OCI-LY1 (cell line): ENCODE measurements around the gene SNTG2.

ENCODE experiments used
- H2AFZ ChIP-seq: fragments of 200-600 bp; sonication (generic), shearing (Covaris generic); 2 replicates; pipeline ENCODE4 v1.6.0; 2014; ENCODE audit warnings: antibody characterized with exemption, mild to moderate bottlenecking, low read length
- H3F3A ChIP-seq: fragments of 200-600 bp; sonication (generic), shearing (Covaris generic); 2 replicates; pipeline ENCODE4 v1.6.0; 2014; ENCODE audit warnings: mild to moderate bottlenecking, antibody characterized with exemption, low read length, moderate library complexity; ENCODE audit not compliant: insufficient read depth
- H3K27ac ChIP-seq: fragments of 200-600 bp; sonication (generic); 2 replicates; pipeline ENCODE4 v1.5.1; 2014; ENCODE audit warnings: low read length, mixed run types, mild to moderate bottlenecking, low read depth; ENCODE audit not compliant: poor library complexity, severe bottlenecking
- H3K27me3 ChIP-seq: fragments of 200-600 bp; sonication (generic); 2 replicates; pipeline ENCODE4 v1.6.0; 2014; ENCODE audit warnings: antibody characterized with exemption, mild to moderate bottlenecking, low read length, moderate library complexity; ENCODE audit not compliant: insufficient read depth
- H3K36me3 ChIP-seq: fragments of 200-600 bp; sonication (generic); 2 replicates; pipeline ENCODE4 v1.6.1; 2014; ENCODE audit warnings: mild to moderate bottlenecking, antibody characterized with exemption, low read length, moderate library complexity, mixed read lengths; ENCODE audit not compliant: insufficient read depth
- H3K4me1 ChIP-seq: fragments of 200-600 bp; sonication (generic); 2 replicates; pipeline ENCODE4 v1.5.1; 2014; ENCODE audit warnings: mild to moderate bottlenecking, low read length, moderate library complexity; ENCODE audit not compliant: insufficient read depth, severe bottlenecking
- H3K4me2 ChIP-seq: fragments of 200-600 bp; sonication (generic), shearing (Covaris generic); 2 replicates; pipeline ENCODE4 v1.6.1; 2014; ENCODE audit warnings: low read length
- H3K4me3 ChIP-seq: fragments of 200-600 bp; sonication (generic); 2 replicates; pipeline ENCODE4 v1.5.1; 2014; ENCODE audit warnings: low read length, low read depth, mild to moderate bottlenecking, mixed read lengths; ENCODE audit not compliant: poor library complexity, severe bottlenecking
- H3K79me2 ChIP-seq: fragments of 200-600 bp; shearing (Covaris generic); 2 replicates; pipeline ENCODE4 v1.6.1; 2016; ENCODE audit warnings: mixed run types, low read length, mixed read lengths; ENCODE audit not compliant: insufficient read depth
- H3K9ac ChIP-seq: fragments of 200-600 bp; sonication (generic), shearing (Covaris generic); 2 replicates; pipeline ENCODE4 v1.6.1; 2014; ENCODE audit warnings: mild to moderate bottlenecking, low read length, mixed read lengths
- H3K9me2 ChIP-seq: fragments of 200-600 bp; sonication (generic), shearing (Covaris generic); 2 replicates; pipeline ENCODE4 v1.6.1; 2014; ENCODE audit warnings: low read depth, mild to moderate bottlenecking, low read length, mixed read lengths
- H3K9me3 ChIP-seq: fragments of 200-600 bp; shearing (Covaris generic); 2 replicates; pipeline ENCODE4 v1.6.1; 2014; ENCODE audit warnings: low read length, mixed read lengths
- H4K20me1 ChIP-seq: fragments of 200-600 bp; sonication (generic), shearing (Covaris generic); 2 replicates; pipeline ENCODE4 v1.6.0; 2016; ENCODE audit warnings: mild to moderate bottlenecking, low read length; ENCODE audit not compliant: insufficient read depth
- EZH2 ChIP-seq: fragments of 200-600 bp; sonication (generic), shearing (Covaris generic); IDR thresholded peaks from 2 replicates; pipeline ENCODE4 v1.8.0; 2017; ENCODE audit warnings: borderline replicate concordance, mixed run types, mild to moderate bottlenecking, antibody characterized with exemption, low read length, moderate library complexity, mixed read lengths
- TF ChIP-seq, protein P1 (sequence below): fragments of 200-600 bp; sonication (generic), shearing (Covaris generic); IDR thresholded peaks from 2 replicates; pipeline ENCODE4 v1.5.1; 2017; ENCODE audit warnings: mild to moderate bottlenecking, antibody characterized with exemption, low read length, moderate library complexity, mixed read lengths

The SNTG2 gene

DNA sequence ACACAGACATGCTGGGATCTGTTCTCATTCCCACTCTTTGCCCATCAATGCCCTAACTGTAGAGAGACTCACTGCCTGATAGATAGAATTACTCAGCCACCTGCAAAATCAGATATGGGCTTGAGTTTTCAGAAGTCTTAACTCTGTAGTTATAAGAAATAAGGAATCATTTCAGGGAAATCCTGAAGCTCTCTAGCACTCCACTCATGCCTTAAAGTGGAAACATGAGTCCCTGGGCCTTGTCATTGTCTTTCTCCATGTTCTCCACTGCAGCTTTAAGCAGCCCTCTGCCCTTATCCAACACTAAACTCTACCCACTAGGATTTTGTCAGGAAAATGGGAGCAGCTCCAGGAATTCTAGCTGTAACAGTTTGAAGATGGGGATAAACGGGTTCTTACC, 192.5 kb downstream of the SNTG2 start:
- no peaks in the 10 kb centered on the region for H3K4me1 ChIP-seq
- H3K9ac ChIP-seq = no peak overlapping the region
- H3K9me3 ChIP-seq = no peaks in the 10 kb centered on the region
- no peak for TF ChIP-seq EZH2
- TF ChIP-seq, protein P1, sequence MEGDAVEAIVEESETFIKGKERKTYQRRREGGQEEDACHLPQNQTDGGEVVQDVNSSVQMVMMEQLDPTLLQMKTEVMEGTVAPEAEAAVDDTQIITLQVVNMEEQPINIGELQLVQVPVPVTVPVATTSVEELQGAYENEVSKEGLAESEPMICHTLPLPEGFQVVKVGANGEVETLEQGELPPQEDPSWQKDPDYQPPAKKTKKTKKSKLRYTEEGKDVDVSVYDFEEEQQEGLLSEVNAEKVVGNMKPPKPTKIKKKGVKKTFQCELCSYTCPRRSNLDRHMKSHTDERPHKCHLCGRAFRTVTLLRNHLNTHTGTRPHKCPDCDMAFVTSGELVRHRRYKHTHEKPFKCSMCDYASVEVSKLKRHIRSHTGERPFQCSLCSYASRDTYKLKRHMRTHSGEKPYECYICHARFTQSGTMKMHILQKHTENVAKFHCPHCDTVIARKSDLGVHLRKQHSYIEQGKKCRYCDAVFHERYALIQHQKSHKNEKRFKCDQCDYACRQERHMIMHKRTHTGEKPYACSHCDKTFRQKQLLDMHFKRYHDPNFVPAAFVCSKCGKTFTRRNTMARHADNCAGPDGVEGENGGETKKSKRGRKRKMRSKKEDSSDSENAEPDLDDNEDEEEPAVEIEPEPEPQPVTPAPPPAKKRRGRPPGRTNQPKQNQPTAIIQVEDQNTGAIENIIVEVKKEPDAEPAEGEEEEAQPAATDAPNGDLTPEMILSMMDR = no peak
- no peak overlapping the region for H2AFZ ChIP-seq
- H3K4me2 ChIP-seq = no peak overlapping the region
- H3K79me2 ChIP-seq = no peaks in the 10 kb centered on the region
- H4K20me1 ChIP-seq = no peaks in the 10 kb centered on the region
- H3K27me3 ChIP-seq = no peaks in the 10 kb centered on the region
- H3K36me3 ChIP-seq = no peaks in the 10 kb centered on the region
- H3K9me2 ChIP-seq = no peaks in the 10 kb centered on the region
- no peaks in the 10 kb centered on the region for H3F3A ChIP-seq
- no peak overlapping the region for H3K4me3 ChIP-seq
- H3K27ac ChIP-seq = no peak overlapping the region

DNA sequence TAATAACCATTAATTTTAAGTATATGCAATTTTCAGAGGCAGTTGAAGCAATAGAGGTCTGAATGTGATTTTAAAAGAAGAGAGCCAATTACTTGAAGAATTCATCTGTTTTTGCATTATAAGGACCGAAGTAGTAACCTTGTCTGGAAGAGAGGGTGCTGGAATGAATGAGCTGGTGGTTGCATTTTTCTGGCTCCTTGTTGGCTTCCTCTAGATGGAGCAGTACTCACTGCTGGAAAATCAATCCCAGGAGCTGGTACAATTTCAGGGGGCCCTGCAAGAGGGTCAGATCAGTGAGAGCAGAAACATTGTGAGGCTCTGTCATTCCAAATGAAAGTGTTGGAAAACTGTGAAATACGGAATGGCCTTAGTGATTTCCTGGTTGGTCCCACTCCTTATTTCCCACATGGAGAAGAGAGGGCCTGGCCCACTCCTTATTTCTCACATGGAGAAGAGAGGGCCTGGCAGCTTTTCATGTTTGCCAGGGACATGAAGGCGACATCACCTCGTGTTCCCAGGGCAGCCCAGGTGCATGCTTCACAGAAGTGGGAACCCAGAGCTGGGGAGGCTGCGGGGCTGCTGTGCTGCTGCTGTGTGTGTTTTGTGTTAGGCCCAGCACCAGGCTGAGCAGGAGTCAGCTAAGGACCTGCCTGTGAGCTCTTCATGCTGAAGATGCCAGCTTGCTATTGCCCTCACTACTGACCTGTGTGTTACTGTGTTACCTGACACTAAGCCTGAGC, 197.4 kb downstream of the SNTG2 start:
- H3K9me2 ChIP-seq = no peaks in the 10 kb centered on the region
- H2AFZ ChIP-seq = no peak overlapping the region
- H3K36me3 ChIP-seq = no peaks in the 10 kb centered on the region
- no peak overlapping the region for H3K4me2 ChIP-seq
- H3K27me3 ChIP-seq = no peaks in the 10 kb centered on the region
- no peak overlapping the region for H3K27ac ChIP-seq
- no peaks in the 10 kb centered on the region for H3K9me3 ChIP-seq
- TF ChIP-seq, protein P1 = no peak
- TF ChIP-seq EZH2 = no peak
- H3K79me2 ChIP-seq = no peaks in the 10 kb centered on the region
- no peak overlapping the region for H3K4me3 ChIP-seq
- H3K4me1 ChIP-seq = no peaks in the 10 kb centered on the region
- no peak overlapping the region for H3K9ac ChIP-seq
- H4K20me1 ChIP-seq = no peaks in the 10 kb centered on the region
- H3F3A ChIP-seq = no peaks in the 10 kb centered on the region

DNA sequence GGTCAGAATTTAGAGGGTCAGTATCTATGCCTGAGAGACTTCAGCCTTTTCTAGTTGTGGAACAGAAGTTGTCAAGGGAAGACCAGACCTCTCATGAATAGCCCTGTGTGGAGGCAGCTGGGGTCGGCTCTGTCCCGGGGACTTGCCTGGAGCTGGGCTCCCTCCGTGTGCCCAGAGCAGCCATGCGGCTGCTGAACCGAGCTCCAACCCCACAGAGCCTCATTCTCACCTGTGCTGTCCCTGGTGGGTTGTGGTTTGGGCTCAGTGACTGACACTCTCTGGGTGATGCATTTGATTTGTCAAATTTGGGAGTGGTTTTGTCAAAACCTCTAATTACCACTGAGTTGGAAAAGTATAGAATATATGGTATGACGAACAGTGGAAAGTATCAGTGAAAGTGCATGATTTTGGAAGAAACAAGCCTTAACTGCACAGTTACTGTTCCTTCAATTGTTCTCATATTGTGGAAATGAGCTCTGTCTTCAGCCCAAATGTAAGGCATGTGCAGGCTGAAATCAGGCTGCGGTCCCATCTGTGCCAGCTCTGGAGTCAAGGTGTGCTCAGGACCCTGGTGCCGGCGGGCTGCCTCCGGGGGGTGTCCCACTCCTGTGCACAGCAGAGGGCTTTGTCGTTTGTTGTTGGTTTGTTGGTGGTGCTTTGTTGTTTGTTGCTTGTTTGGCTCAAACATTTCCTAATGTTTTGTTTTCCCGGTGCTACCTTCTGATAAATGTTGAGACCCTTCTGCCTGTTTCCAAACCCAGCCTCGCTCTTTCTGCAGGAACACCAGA, 200.3 kb downstream of the SNTG2 start:
- Histone ChIP-seq H4K20me1 (no peaks in the 10 kb centered on the region), H3K4me2 (no peak overlapping the region), H3K9me3 (no peaks in the 10 kb centered on the region), H3K4me3 (no peak overlapping the region), H3K79me2 (no peaks in the 10 kb centered on the region), H3K36me3 (no peaks in the 10 kb centered on the region), H3K9ac (no peak overlapping the region), H3K27ac (no peak overlapping the region), H3K27me3 (no peaks in the 10 kb centered on the region), H2AFZ (no peak overlapping the region), H3F3A (no peaks in the 10 kb centered on the region), H3K9me2 (no peaks in the 10 kb centered on the region), H3K4me1 (no peaks in the 10 kb centered on the region)
- no peak for TF ChIP-seq EZH2
- TF ChIP-seq, protein P1 = no peak
